HCT116 (cell line): ENCODE data around the gene DAAM2. TPM values are rescaled to one million over a fixed set of nuclear protein-coding genes. Genes with fewer than 3 reads are reported as not detected.

Experiments used
- ATAC-seq: fragments of 200-7000 bp; cut with Tn5 transposase; 2 replicates; pipeline ENCODE4 v1.9.1; 2020; ENCODE audit warnings: mild to moderate bottlenecking, moderate library complexity
- BruUV-seq: library from RNA; stranded (reverse); fragments of 400-500 nt; replicated peaks from 2 replicates; lab custom pipeline; 2021; lab: Mats Ljungman, UMichigan
- CTCF ChIA-PET: fragments of 300-600 bp; sonication (Branson Sonifier 250); formaldehyde crosslinking; loops from one replicate; lab custom pipeline; 2021; ENCODE audit warnings: antibody characterized with exemption; lab: Charles Lee
- POLR2A ChIA-PET: fragments of 300-600, 350-600 bp; sonication (Branson Sonifier 250); formaldehyde crosslinking; loops from one replicate; lab custom pipeline; 2021; ENCODE audit warnings: antibody characterized with exemption; lab: Charles Lee
- RAD21 ChIA-PET, 2 experiments: fragments of 300-600 bp; sonication (Branson Sonifier 250); formaldehyde crosslinking; loops; one replicate each; lab custom pipeline; 2023; ENCODE audit warnings: low total read pairs in 2 of 2; ENCODE audit not compliant: uncharacterized antibody in 2 of 2, unreplicated experiment in 2 of 2, low non-redundant PET in 1 of 2; lab: Charles Lee
- DNase-seq: peaks from one replicate; pipeline ENCODE4 v3.0.0-alpha.2; 2010; ENCODE audit warnings: low read depth, low spot score
- H2AFZ ChIP-seq: fragments of 200-600 bp; shearing (Covaris generic), sonication (generic); 2 replicates; pipeline ENCODE4 v1.6.1; 2017; ENCODE audit warnings: low read depth, mixed run types, mixed read lengths, antibody characterized with exemption, low read length; ENCODE audit not compliant: poor library complexity, severe bottlenecking
- H3K27ac ChIP-seq: 2 replicates; pipeline ENCODE4 v1.5.1; 2012; ENCODE audit warnings: low read depth, low read length
- H3K27me3 ChIP-seq: fragments of 200-600 bp; sonication (generic); 2 replicates; pipeline ENCODE4 v1.6.1; 2016; ENCODE audit warnings: mixed run types, low read length, mixed read lengths; ENCODE audit not compliant: insufficient read depth
- H3K36me3 ChIP-seq, 2 experiments: fragments of 200-500 bp in 1 of 2; fragments of 200-600 bp in 1 of 2; sonication (Bioruptor generic) in 1 of 2; sonication (generic) in 1 of 2; 2 replicates each; pipeline versions ENCODE4 v1.5.1 to v1.6.1; 2014 to 2016; ENCODE audit warnings: low read length in 2 of 2, inconsistent platforms in 1 of 2, mixed read lengths in 1 of 2, mixed run types in 1 of 2; ENCODE audit not compliant: insufficient read depth in 2 of 2, control insufficient read depth in 1 of 2
- H3K4me1 ChIP-seq, 2 experiments: fragments of 200-600 bp in 1 of 2; sonication (generic) in 1 of 2; 2 replicates each; pipeline versions ENCODE4 v1.5.1 to v1.6.1; 2012 to 2017; ENCODE audit warnings: low read length in 2 of 2, inconsistent platforms in 1 of 2, mild to moderate bottlenecking in 1 of 2, mixed read lengths in 1 of 2, mixed run types in 1 of 2, moderate library complexity in 1 of 2; ENCODE audit not compliant: insufficient read depth in 2 of 2, control insufficient read depth in 1 of 2
- H3K4me2 ChIP-seq: fragments of 200-600 bp; sonication (generic); 2 replicates; pipeline ENCODE4 v1.6.1; 2017; ENCODE audit warnings: mixed run types, low read length, mixed read lengths
- H3K4me3 ChIP-seq, 2 experiments: fragments of 200-600 bp in 1 of 2; sonication (generic) in 1 of 2; replicated peaks in 1 of 2; 2 replicates each; pipeline ENCODE4 v1.5.1; 2011 to 2016; ENCODE audit warnings: low read length in 2 of 2, control low read depth in 1 of 2, low read depth in 1 of 2, mild to moderate bottlenecking in 1 of 2, mixed read lengths in 1 of 2, mixed run types in 1 of 2
- H3K79me2 ChIP-seq: fragments of 200-600 bp; sonication (generic); 2 replicates; pipeline ENCODE4 v1.6.1; 2017; ENCODE audit warnings: mild to moderate bottlenecking, mixed run types, low read length, moderate library complexity, mixed read lengths; ENCODE audit not compliant: insufficient read depth
- H3K9ac ChIP-seq: fragments of 200-600 bp; sonication (generic); 2 replicates; pipeline ENCODE4 v1.6.1; 2016; ENCODE audit warnings: low read length, mixed read lengths
- H3K9me2 ChIP-seq: fragments of 200-600 bp; sonication (generic), shearing (Covaris generic); 2 replicates; pipeline ENCODE4 v1.6.1; 2017; ENCODE audit warnings: mixed run types, mild to moderate bottlenecking, moderate library complexity; ENCODE audit not compliant: insufficient read depth
- H3K9me3 ChIP-seq, 2 experiments: fragments of 200-500 bp in 1 of 2; fragments of 200-600 bp in 1 of 2; sonication (Bioruptor generic) in 1 of 2; sonication (generic) in 1 of 2; 2 replicates each; pipeline ENCODE4 v1.6.1; 2014 to 2017; ENCODE audit warnings: low read length in 2 of 2, mixed read lengths in 2 of 2, inconsistent platforms in 1 of 2, low read depth in 1 of 2, mild to moderate bottlenecking in 1 of 2, mixed run types in 1 of 2, moderate library complexity in 1 of 2; ENCODE audit not compliant: control insufficient read depth in 1 of 2, insufficient read depth in 1 of 2
- H4K20me1 ChIP-seq: fragments of 200-600 bp; sonication (generic), shearing (Covaris generic); 2 replicates; pipeline ENCODE4 v1.6.1; 2017; ENCODE audit warnings: mixed run types, mild to moderate bottlenecking, moderate library complexity; ENCODE audit not compliant: insufficient read depth
- CBX3 ChIP-seq: IDR thresholded peaks from 2 replicates; pipeline ENCODE4 v1.6.1; 2012; ENCODE audit warnings: low read depth
- CEBPB ChIP-seq: IDR thresholded peaks from 2 replicates; pipeline ENCODE4 v1.6.1; 2012; ENCODE audit warnings: low read depth
- FOSL1 ChIP-seq: IDR thresholded peaks from 2 replicates; pipeline ENCODE4 v1.6.1; 2012; ENCODE audit warnings: low read depth
- JUND ChIP-seq: IDR thresholded peaks from 2 replicates; pipeline ENCODE4 v1.6.1; 2012
- POLR2AphosphoS5 ChIP-seq: IDR thresholded peaks from 2 replicates; pipeline ENCODE4 v1.6.1; 2011; ENCODE audit warnings: mild to moderate bottlenecking, low read depth, low read length, moderate library complexity
- RAD21 ChIP-seq: IDR thresholded peaks from 2 replicates; pipeline ENCODE4 v1.6.1; 2012; ENCODE audit warnings: low read depth, mild to moderate bottlenecking
- SP1 ChIP-seq: IDR thresholded peaks from 2 replicates; pipeline ENCODE4 v1.6.1; 2012; ENCODE audit warnings: low read depth
- SRF ChIP-seq: IDR thresholded peaks from 2 replicates; pipeline ENCODE4 v1.6.1; 2012; ENCODE audit warnings: low read depth
- ZFX ChIP-seq: fragments of 450-650 bp; IDR thresholded peaks from 2 replicates; pipeline ENCODE4 v1.6.1; 2017
- intact Hi-C: fragments of 100-400 bp; cut with micrococcal nuclease; formaldehyde crosslinking; loops from 2 replicates; pipeline ENCODE4 v1.10.0; 2022
- total RNA-seq: library from RNA; stranded (reverse); gene quantifications from one replicate; pipeline ENCODE4 v1.2.1, GENCODE V29; 2021; ENCODE audit not compliant: unreplicated experiment
- TF ChIP-seq, protein P1 (sequence below), 3 experiments: fragments of 200-600 bp in 1 of 3; sonication (generic) in 1 of 3; IDR thresholded peaks in 2 of 3; conservative IDR thresholded peaks in 1 of 3; 2 replicates each; pipeline ENCODE4 v1.5.1; 2012 to 2017; ENCODE audit warnings: low read depth in 2 of 3, low read length in 2 of 3, antibody characterized with exemption in 1 of 3, borderline replicate concordance in 1 of 3, control low read depth in 1 of 3, mild to moderate bottlenecking in 1 of 3, mixed read lengths in 1 of 3, mixed run types in 1 of 3, moderate library complexity in 1 of 3; ENCODE audit not compliant: insufficient read depth in 1 of 3
- TF ChIP-seq, protein P2 (sequence below): IDR thresholded peaks from 2 replicates; pipeline ENCODE4 v1.6.1; 2012
- TF ChIP-seq, protein P3 (sequence below): IDR thresholded peaks from 2 replicates; pipeline ENCODE4 v1.6.1; 2012
- TF ChIP-seq, protein P4 (sequence below): IDR thresholded peaks from 2 replicates; pipeline ENCODE4 v1.6.1; 2012; ENCODE audit warnings: low read depth
- TF ChIP-seq, protein P5 (sequence below): IDR thresholded peaks from 2 replicates; pipeline ENCODE4 v1.6.1; 2011; ENCODE audit warnings: mild to moderate bottlenecking, low read length, moderate library complexity; ENCODE audit not compliant: insufficient replicate concordance; ENCODE audit errors: extremely low read depth

Gene DAAM2
- total RNA-seq, 1 experiment from 2014 or later: not detected

DNA sequence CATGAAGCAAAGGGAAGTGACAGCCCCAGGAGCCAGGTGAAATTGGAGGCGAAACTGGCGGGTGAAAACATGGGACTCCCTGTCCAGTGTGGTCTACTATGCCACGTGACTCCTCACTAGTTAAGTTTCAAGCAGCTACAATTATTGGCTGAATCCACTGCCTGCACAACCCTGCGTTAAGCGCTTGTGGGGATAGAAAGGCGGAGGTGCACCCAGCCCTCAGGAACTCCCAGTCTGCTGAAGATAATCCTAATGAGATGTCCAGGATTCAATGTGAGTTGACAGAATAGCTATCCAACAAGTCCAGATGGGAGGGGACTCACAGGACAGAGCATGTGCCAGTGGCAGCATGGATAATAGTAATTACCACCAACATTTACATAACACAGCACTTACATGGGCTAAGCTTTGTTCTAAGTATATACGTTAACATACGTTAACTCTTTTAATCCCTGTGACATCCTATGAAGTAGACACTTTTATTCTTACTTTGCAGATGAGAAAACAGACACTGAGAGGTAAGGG is 140.3 kb downstream of the DAAM2 start (continued):
- TF ChIP-seq FOSL1 (no peak), JUND (no peak), RAD21 (no peak), CEBPB (no peak), ZFX (no peak), CBX3 (no peak), SP1 (no peak), SRF (no peak)
- TF ChIP-seq, protein P1, sequence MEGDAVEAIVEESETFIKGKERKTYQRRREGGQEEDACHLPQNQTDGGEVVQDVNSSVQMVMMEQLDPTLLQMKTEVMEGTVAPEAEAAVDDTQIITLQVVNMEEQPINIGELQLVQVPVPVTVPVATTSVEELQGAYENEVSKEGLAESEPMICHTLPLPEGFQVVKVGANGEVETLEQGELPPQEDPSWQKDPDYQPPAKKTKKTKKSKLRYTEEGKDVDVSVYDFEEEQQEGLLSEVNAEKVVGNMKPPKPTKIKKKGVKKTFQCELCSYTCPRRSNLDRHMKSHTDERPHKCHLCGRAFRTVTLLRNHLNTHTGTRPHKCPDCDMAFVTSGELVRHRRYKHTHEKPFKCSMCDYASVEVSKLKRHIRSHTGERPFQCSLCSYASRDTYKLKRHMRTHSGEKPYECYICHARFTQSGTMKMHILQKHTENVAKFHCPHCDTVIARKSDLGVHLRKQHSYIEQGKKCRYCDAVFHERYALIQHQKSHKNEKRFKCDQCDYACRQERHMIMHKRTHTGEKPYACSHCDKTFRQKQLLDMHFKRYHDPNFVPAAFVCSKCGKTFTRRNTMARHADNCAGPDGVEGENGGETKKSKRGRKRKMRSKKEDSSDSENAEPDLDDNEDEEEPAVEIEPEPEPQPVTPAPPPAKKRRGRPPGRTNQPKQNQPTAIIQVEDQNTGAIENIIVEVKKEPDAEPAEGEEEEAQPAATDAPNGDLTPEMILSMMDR (IDR thresholded peaks at IDR 0.05 in 2 of 3, conservative IDR thresholded peaks at IDR 0.05 in 1 of 3; ENCODE audit: borderline replicate concordance in 1 of 3, insufficient read depth in 1 of 3, low read depth in 2 of 3, low read length in 2 of 3): no peak
- TF ChIP-seq, protein P2, sequence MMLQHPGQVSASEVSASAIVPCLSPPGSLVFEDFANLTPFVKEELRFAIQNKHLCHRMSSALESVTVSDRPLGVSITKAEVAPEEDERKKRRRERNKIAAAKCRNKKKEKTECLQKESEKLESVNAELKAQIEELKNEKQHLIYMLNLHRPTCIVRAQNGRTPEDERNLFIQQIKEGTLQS: no peak
- TF ChIP-seq, protein P3, sequence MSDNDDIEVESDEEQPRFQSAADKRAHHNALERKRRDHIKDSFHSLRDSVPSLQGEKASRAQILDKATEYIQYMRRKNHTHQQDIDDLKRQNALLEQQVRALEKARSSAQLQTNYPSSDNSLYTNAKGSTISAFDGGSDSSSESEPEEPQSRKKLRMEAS: no peak

DNA sequence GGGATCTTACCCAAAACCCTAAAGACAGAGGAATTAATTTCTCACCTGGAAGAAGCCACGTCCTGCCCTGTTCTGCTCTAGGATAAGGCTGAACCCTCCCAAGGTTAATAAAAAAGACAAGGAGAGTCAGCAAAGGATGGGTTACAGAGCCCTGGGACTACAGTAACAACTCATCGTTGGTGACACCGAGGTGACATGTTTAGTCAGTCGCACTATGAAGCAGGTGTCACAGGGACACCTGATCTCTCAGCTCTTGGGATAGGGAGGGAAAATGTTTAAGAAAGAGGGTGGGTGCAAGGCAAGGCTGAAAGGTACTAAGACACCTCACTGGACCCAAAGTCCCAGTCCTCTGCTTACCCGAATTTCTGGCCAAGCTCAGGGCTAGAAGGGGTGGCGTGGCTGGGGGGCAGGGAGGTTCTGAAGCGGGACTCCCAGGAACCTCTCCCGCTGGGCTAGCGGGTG is 141.5 kb downstream of the DAAM2 start:
- BruUV-seq: no TSS peak
- Histone ChIP-seq H3K9me2 (no peaks in the 10 kb centered on the region), H3K36me3 (no peaks in the 10 kb centered on the region), H3K9ac (peak overlapping the region; percentile 63), H3K27ac (peak overlapping the region; percentile 48; the same call in 1 of the 2 replicates), H3K4me2 (peak overlapping the region; percentile 89), H2AFZ (no peak overlapping the region), H4K20me1 (no peaks in the 10 kb centered on the region), H3K79me2 (no peaks in the 10 kb centered on the region), H3K27me3 (peaks cover 15% of the 10 kb centered on the region; the same call in 1 of the 2 replicates), H3K4me1 (peaks cover 6 to 13% of the 10 kb centered on the region in 2 experiments; a peak in 2 of 4 replicates), H3K4me3 (peak overlapping the region; percentile 73 to 74), H3K9me3 (no peaks in the 10 kb centered on the region)
- ChIA-PET CTCF (interaction anchor here (1.7 kb wide), 1 partner anchor 68 kb away, joined by 3 read pairs; no protein-coding TSS in a partner anchor), RAD21 (no interaction called here), POLR2A (no interaction called here)
- no peak for DNase-seq
- intact Hi-C loops: no loop called here
- ATAC-seq: peak; percentile 13
- TF ChIP-seq POLR2AphosphoS5 (no peak), FOSL1 (no peak), SP1 (no peak)
- TF ChIP-seq, protein P1 (IDR thresholded peaks at IDR 0.05 in 2 of 3, conservative IDR thresholded peaks at IDR 0.05 in 1 of 3; ENCODE audit: borderline replicate concordance in 1 of 3, insufficient read depth in 1 of 3, low read depth in 2 of 3, low read length in 2 of 3): no peak
- TF ChIP-seq, protein P4, sequence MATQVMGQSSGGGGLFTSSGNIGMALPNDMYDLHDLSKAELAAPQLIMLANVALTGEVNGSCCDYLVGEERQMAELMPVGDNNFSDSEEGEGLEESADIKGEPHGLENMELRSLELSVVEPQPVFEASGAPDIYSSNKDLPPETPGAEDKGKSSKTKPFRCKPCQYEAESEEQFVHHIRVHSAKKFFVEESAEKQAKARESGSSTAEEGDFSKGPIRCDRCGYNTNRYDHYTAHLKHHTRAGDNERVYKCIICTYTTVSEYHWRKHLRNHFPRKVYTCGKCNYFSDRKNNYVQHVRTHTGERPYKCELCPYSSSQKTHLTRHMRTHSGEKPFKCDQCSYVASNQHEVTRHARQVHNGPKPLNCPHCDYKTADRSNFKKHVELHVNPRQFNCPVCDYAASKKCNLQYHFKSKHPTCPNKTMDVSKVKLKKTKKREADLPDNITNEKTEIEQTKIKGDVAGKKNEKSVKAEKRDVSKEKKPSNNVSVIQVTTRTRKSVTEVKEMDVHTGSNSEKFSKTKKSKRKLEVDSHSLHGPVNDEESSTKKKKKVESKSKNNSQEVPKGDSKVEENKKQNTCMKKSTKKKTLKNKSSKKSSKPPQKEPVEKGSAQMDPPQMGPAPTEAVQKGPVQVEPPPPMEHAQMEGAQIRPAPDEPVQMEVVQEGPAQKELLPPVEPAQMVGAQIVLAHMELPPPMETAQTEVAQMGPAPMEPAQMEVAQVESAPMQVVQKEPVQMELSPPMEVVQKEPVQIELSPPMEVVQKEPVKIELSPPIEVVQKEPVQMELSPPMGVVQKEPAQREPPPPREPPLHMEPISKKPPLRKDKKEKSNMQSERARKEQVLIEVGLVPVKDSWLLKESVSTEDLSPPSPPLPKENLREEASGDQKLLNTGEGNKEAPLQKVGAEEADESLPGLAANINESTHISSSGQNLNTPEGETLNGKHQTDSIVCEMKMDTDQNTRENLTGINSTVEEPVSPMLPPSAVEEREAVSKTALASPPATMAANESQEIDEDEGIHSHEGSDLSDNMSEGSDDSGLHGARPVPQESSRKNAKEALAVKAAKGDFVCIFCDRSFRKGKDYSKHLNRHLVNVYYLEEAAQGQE: no peak
- TF ChIP-seq, protein P5, sequence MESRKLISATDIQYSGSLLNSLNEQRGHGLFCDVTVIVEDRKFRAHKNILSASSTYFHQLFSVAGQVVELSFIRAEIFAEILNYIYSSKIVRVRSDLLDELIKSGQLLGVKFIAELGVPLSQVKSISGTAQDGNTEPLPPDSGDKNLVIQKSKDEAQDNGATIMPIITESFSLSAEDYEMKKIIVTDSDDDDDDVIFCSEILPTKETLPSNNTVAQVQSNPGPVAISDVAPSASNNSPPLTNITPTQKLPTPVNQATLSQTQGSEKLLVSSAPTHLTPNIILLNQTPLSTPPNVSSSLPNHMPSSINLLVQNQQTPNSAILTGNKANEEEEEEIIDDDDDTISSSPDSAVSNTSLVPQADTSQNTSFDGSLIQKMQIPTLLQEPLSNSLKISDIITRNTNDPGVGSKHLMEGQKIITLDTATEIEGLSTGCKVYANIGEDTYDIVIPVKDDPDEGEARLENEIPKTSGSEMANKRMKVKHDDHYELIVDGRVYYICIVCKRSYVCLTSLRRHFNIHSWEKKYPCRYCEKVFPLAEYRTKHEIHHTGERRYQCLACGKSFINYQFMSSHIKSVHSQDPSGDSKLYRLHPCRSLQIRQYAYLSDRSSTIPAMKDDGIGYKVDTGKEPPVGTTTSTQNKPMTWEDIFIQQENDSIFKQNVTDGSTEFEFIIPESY: no peak
